HG03469 (cell line): Measurements from ENCODE around the gene ARL6IP1.
"Not testable (repeated sequence)": the region's sequence is repeated elsewhere in the genome, so short reads cannot be mapped to it uniquely, and the experiment has no call there.

ENCODE experiments used
- ATAC-seq: cut with Tn5 transposase; IDR thresholded peaks from one replicate; pipeline ENCODE4 v1.9.1; 2021; ENCODE audit warnings: mild to moderate bottlenecking, moderate library complexity, moderate number of reproducible peaks; ENCODE audit not compliant: unreplicated experiment

ARL6IP1 gene

GRCh38 chr16:18762713-18763112, 38.6 kb downstream of the ARL6IP1 start:
- not testable (repeated sequence) for ATAC-seq

DNA sequence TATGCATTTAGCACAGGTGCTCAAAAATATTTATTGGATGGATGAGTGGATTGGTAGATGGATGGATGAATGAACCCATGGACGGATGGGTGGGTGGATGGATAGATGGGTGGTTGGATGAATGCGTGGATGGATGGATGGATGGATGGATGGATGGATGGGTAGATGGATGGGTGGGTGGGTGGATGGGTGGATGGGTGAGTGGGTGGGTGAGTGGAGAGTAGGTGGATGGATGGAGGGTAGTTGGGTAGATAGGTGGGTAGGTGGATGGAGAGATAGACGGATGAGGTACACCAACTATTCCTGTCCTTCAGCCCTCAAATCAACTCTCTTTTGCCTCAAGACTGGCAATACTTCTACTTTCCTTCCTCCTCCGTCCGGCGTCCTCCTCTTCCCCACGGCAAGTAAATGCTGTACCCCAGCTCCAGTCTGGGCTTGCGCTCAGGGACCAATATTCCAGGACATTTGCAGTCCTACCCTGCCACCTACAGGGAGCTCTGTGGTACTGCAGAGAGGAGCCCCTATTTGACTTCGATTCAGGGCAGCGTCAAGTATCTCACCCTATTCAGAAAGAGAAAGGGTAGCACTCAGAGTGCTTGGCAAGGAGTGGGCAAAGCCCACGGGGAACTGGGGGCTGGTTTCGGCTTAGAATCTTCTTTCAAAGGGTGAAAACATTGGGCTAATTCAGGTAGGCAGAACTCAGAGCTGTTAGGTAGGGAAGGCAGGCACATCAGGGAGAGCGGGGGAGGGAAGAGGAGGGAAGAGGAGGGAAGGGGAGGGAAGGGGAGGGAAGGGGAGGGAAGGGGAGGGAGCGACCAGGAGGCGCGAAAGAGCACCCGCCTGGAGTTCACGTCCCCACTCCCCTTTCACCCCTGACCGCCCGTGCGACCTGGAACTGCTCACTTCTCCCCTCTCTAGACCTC, 41.5 kb downstream of the ARL6IP1 start:
- peak; percentile 51 for ATAC-seq

GRCh38 chr16:18757960-18758660, 43.2 kb downstream of the ARL6IP1 start:
- not testable (repeated sequence) for ATAC-seq

GRCh38 chr16:18756639-18757038, 44.7 kb downstream of the ARL6IP1 start:
- not testable (repeated sequence) for ATAC-seq

DNA sequence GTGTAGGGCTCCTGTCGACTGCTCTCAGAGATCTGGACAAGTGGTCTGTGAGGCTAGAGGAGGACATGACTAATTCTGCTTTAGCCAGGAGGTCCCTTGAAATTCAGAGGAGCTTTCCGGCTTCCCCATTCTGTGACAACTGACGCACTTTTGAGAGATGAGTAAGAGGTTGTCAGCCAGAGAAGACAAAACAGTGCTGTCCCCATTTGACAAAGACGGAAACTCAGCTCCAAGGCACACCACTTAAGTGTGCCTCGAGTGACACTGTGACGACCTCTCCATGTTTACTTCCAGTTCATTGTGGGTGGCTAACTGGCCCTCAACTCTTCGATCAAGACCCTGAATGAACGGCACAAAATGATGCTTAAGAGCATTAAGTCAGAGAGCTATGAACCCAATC, 58.5 kb downstream of the ARL6IP1 start:
- ATAC-seq: not testable (repeated sequence)
